GM12878 (cell line): ENCODE measurements around the gene NUMB.

Source experiments
- NFYA ChIP-seq: IDR thresholded peaks from 2 replicates; pipeline ENCODE4 v1.6.1; 2011; ENCODE audit warnings: low read depth, mild to moderate bottlenecking, low read length, improper control_type of control experiment, borderline replicate concordance
- POLR2A ChIP-seq: IDR thresholded peaks from 2 replicates; pipeline ENCODE4 v1.6.1; 2011; ENCODE audit warnings: low read depth, mild to moderate bottlenecking, low read length
- POLR2AphosphoS5 ChIP-seq: IDR thresholded peaks from 2 replicates; pipeline ENCODE4 v1.6.1; 2011; ENCODE audit warnings: mild to moderate bottlenecking, low read length, inconsistent platforms

DNA sequence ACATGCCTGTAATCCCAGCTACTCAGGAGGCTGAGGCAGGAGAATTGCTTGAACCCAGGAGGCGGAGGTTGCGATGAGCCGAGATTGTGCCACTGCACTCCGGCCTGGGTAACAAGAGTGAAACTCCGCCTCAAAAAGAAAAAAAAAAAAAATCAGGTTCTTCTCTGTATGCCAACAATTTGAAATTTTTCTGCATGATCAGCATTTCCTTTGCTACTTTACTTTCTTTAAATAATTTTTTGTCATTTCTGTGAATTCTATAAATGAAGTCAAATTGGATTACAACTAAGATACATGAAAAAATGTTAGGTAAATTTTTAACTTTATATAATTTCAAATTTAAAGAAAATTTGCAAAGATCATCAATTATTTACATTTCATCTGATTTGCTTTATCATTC, 87.8 kb downstream of the NUMB start:
- TF ChIP-seq POLR2AphosphoS5 (no peak), POLR2A (no peak), NFYA (no peak)
